Keratinocyte (primary cell): Measurements from ENCODE around the gene SLC22A1.

Experiments used
- CTCF ChIP-seq, 3 experiments: IDR thresholded peaks in 1 of 3; conservative IDR thresholded peaks in 1 of 3; optimal IDR thresholded peaks in 1 of 3; 2 replicates in 2 of 3; 3 replicates in 1 of 3; pipeline versions ENCODE3 to v1.5.1; 2011; ENCODE audit warnings: low read length in 3 of 3, mild to moderate bottlenecking in 3 of 3, moderate library complexity in 2 of 3, control low read depth in 1 of 3, inconsistent platforms in 1 of 3; ENCODE audit not compliant: insufficient read depth in 2 of 3; ENCODE audit errors: extremely low read depth in 1 of 3
- EZH2 ChIP-seq: IDR thresholded peaks from one replicate; pipeline ENCODE4 v1.6.1; 2012; ENCODE audit warnings: inconsistent platforms, mild to moderate bottlenecking, low read length, moderate library complexity

- TF ChIP-seq EZH2 (no peak), CTCF (optimal IDR thresholded peaks at IDR 0.05 in 1 of 3, IDR thresholded peaks at IDR 0.05 in 1 of 3, conservative IDR thresholded peaks at IDR 0.05 in 1 of 3; ENCODE audit: extremely low read depth in 1 of 3, insufficient read depth in 2 of 3, low read length in 3 of 3) (no peak)
Observed at GRCh38 chr6:160147146-160147536, 25.5 kb downstream of the SLC22A1 start.
